Neural progenitor cell (in vitro differentiated cells): ENCODE measurements around the gene NRCAM.

Experiments
- CTCF ChIP-seq: fragments of 200-600 bp; sonication (generic); IDR thresholded peaks from 2 replicates; pipeline ENCODE4 v1.5.1; 2017; ENCODE audit warnings: antibody characterized with exemption, mild to moderate bottlenecking
- EZH2 ChIP-seq: fragments of 200-600 bp; sonication (generic); IDR thresholded peaks from 2 replicates; pipeline ENCODE4 v1.6.1; 2017; ENCODE audit warnings: antibody characterized with exemption, mild to moderate bottlenecking, moderate library complexity
- EZH2phosphoT487 ChIP-seq: fragments of 200-600 bp; sonication (generic); IDR thresholded peaks from 2 replicates; pipeline ENCODE4 v1.6.1; 2017; ENCODE audit warnings: antibody characterized with exemption

- no peak for TF ChIP-seq EZH2
- TF ChIP-seq CTCF: no peak
- TF ChIP-seq EZH2phosphoT487: no peak
These were observed 36.5 kb upstream of the NRCAM start for GRCh38 chr7:108492742-108493141.
